ENCODE results near the gene PPIP5K1.
A peak's percentile ranks its signal among the peaks of the same experiment; 100 is the strongest.
"Not testable (repeated sequence)": the region's sequence is repeated elsewhere in the genome, so short reads cannot be mapped to it uniquely, and the experiment has no call there.

The PPIP5K1 gene

DNA sequence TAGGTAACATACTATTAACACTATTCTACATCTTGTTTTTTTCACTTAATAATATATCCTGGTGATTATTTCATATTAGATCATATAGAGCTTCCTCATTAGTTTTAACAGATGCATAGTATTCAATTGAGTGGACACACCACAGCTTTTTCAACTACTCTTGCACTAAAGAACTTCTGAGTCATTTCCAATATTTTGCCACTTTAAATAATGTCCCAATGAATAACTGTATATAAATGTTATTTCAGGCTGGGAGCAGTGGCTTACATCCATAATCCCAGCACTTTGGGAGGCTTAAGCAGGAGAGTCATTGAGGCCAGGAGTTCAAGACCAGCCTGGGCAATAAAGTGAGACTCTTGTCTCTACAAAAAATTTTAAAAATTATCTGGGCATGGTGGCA, 45.7 kb downstream of the PPIP5K1 start:
- DNase-seq = no peak

DNA sequence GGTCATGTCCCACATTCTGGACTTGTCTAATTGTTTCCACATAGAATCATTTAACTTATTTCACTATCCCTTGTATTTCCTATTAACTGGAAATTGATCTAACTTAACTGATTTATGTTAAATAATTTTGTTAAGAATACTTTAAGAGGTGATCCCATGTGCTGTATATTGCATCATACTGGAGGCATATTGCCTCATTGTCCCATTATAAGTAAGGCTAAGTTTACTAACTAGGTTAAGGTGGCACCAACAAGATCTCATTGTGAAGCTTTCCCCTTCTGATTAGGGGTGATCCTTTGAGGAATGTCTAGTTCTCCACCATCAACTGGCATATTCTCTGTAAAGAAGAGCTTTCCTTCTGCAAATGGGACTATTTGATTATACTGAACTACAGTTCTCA, 48.2 kb downstream of the PPIP5K1 start:
- DNase-seq = no peak

DNA sequence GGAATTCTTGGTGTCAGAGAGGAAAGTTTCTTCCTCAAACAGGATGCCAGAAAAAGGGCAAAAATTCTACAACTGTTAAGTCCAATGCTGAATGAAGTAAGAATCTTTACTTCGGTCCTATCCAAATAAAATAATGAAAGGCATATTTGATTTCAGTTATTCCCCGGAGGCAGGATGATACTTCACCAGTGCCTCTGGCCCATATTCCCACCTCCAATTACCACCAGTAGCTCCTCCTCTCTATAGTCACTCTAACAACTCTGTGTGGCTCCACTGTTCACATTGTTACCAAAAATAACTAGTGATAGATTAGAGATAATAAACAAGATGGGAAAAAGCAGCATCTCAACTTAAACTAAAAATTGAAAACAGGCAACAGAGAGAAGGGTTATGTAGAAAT, 51.9 kb downstream of the PPIP5K1 start:
- no peak for DNase-seq

DNA sequence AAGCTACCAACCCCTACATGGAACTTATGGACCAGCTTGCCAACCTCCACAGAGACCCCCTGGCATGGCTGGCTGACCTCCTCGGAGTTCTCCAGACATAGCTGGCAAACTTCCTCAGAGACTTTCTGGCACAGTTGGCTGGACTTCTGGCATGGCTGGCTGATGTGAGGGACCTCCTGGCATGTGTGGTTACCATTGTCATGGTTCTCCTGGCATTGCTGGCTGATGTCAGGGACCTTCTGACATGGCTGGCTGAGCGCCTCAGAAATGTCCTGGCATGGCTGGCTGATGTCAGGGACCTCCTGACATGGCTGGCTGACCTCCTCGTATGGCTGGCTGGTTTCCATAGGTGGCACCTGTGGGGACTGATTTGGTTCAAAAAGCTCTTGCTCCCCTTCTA, 55.1 kb downstream of the PPIP5K1 start:
- no peak for DNase-seq

DNA sequence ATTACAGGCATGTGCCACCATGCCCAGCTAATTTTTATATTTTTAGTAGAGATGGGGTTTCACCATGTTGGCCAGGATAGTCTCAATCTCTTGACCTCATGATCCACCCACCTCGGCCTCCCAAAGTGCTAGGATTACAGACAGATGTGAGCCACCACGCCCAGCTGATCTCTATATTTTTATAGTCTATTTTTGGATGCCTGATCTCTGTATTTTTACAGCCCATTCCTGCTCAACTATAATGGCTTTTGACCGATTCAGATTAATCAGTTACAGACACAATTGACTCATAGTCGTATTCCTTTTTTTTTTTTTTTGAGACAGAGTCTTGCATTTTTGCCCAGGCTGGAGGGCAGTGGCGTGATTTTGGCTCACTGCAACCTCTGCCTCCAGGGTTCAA, 57.2 kb downstream of the PPIP5K1 start:
- not testable (repeated sequence) for DNase-seq

DNA sequence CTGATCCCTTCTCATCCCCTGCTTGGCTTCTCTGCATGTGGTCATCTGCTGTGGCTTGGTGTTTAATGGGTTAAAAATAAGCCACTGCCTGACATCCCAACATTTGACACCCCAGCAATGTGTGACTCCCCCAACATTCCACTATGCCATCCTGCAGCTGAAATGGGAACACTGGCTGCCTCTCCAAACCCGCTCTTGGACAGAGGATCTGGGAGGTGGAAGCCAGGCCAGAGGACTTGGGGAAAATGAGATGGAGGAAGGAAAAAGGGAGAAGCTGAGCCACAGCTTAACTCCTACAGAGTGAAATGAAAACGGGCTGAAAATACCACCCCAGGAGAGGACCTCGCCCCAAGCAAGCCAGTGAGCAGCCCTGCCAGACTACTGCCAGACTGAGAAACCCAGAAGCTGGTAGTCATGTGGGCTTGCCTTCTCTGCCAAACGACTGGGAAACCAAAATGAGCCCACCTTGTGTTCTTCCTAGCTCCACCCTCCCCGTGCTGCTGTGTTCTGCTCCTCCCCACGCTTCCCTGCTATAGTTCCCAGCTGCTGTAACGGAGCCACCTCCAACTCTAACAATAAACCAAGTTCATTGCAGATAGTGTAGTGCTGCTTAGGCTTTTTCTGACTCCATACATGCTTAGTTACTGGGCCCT, 58.9 kb downstream of the PPIP5K1 start:
- DNase-seq = no peak

DNA sequence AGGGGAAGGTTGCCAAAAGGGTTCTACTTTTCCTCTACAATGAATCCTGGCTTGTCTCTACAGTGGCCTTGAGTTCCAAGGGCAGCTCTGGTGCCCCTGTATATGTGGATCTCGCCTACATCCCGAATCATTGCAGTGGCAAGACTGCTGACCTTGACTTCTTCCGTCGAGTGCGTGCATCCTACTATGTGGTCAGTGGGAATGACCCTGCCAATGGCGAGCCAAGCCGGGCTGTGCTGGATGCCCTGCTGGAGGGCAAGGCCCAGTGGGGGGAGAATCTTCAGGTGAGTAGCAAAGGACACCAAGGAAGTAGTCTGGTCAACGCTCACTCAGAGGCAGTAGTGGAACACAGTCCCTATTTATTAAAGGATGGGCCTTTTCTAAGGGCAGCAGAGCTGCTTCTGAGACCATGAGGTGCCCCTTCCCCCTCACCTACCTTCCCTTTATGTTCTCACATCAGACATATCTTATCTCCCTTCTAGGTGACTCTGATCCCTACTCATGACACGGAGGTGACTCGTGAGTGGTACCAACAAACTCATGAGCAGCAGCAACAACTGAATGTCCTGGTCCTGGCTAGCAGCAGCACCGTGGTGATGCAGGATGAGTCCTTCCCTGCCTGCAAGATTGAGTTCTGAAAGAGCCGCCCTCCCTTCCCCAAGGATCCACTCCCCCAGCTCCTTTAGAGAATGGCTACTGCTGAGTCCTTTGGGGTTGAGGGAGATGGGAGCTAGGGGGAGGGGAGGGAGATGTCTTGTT, 60.2 kb downstream of the PPIP5K1 start:
- DNase-seq = no peak

DNA sequence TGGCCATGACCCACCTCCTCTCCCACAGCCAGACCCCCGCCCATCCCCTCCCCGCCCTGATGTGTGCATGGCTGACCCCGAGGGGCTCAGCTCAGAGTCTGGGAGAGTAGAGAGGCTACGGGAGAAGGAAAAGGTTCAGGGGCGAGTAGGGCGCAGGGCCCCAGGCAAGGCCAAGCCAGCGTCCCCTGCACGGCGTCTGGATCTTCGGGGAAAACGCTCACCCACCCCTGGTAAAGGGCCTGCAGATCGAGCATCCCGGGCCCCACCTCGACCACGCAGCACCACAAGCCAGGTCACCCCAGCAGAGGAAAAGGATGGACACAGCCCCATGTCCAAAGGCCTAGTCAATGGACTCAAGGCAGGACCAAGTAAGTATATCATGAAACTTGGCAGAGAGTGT, 60.9 kb downstream of the PPIP5K1 start:
- DNase-seq = no peak

DNA sequence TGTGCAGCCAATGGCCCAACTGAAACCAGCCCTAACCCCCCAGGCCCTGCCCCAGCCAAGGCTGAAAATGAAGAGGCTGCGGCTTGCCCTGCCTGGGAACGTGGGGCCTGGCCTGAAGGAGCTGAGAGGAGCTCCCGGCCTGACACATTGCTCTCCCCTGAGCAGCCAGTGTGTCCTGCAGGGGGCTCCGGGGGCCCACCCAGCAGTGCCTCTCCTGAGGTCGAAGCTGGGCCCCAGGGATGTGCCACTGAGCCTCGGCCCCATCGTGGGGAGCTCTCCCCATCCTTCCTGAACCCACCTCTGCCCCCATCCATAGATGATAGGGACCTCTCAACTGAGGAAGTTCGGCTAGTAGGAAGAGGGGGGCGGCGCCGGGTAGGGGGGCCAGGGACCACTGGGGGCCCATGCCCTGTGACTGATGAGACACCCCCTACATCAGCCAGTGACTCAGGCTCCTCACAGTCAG, 61.4 kb downstream of the PPIP5K1 start:
- no peak for DNase-seq

DNA sequence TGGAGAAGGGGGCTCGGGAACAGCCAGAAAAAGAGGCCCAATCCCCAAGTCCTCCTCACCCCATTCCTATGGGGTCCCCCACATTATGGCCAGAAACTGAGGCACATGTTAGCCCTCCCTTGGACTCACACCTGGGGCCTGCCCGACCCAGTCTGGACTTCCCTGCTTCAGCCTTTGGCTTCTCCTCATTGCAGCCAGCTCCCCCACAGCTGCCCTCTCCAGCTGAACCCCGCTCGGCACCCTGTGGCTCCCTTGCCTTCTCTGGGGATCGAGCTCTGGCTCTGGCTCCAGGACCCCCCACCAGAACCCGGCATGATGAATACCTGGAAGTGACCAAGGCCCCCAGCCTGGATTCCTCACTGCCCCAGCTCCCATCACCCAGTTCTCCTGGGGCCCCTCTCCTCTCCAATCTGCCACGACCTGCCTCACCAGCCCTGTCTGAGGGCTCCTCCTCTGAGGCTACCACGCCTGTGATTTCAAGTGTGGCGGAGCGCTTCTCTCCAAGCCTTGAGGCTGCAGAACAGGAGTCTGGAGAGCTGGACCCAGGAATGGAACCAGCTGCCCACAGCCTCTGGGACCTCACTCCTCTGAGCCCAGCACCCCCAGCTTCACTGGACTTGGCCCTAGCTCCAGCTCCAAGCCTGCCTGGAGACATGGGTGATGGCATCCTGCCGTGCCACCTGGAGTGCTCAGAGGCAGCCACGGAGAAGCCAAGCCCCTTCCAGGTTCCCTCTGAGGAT, 62.0 kb downstream of the PPIP5K1 start:
- no peak for DNase-seq

DNA sequence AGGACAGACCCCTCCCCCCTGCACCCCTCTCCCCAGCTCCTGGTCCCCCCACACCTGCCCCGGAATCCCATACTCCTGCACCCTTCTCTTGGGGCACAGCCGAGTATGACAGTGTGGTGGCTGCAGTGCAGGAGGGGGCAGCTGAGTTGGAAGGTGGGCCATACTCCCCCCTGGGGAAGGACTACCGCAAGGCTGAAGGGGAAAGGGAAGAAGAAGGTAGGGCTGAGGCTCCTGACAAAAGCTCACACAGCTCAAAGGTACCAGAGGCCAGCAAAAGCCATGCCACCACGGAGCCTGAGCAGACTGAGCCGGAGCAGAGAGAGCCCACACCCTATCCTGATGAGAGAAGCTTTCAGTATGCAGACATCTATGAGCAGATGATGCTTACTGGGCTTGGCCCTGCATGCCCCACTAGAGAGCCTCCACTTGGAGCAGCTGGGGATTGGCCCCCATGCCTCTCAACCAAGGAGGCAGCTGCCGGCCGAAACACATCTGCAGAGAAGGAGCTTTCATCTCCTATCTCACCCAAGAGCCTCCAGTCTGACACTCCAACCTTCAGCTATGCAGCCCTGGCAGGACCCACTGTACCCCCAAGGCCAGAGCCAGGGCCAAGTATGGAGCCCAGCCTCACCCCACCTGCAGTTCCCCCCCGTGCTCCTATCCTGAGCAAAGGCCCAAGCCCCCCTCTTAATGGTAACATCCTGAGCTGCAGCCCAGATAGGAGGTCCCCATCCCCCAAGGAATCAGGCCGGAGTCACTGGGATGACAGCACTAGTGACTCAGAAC, 62.8 kb downstream of the PPIP5K1 start:
- DNase-seq = no peak

DNA sequence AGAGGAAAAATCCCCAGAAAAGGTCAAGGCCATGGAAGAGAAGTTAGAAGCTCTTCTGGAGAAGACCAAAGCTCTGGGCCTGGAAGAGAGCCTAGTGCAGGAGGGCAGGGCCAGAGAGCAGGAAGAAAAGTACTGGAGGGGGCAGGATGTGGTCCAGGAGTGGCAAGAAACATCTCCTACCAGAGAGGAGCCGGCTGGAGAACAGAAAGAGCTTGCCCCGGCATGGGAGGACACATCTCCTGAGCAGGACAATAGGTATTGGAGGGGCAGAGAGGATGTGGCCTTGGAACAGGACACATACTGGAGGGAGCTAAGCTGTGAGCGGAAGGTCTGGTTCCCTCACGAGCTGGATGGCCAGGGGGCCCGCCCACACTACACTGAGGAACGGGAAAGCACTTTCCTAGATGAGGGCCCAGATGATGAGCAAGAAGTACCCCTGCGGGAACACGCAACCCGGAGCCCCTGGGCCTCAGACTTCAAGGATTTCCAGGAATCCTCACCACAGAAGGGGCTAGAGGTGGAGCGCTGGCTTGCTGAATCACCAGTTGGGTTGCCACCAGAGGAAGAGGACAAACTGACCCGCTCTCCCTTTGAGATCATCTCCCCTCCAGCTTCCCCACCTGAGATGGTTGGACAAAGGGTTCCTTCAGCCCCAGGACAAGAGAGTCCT, 63.6 kb downstream of the PPIP5K1 start:
- DNase-seq = no peak

DNA sequence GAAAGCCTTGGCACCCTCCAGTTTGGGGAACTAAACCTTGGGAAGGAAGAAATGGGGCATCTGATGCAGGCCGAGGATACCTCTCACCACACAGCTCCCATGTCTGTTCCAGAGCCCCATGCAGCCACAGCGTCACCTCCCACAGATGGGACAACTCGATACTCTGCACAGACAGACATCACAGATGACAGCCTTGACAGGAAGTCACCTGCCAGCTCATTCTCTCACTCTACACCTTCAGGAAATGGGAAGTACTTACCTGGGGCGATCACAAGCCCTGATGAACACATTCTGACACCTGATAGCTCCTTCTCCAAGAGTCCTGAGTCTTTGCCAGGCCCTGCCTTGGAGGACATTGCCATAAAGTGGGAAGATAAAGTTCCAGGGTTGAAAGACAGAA, 64.9 kb downstream of the PPIP5K1 start:
- no peak for DNase-seq

DNA sequence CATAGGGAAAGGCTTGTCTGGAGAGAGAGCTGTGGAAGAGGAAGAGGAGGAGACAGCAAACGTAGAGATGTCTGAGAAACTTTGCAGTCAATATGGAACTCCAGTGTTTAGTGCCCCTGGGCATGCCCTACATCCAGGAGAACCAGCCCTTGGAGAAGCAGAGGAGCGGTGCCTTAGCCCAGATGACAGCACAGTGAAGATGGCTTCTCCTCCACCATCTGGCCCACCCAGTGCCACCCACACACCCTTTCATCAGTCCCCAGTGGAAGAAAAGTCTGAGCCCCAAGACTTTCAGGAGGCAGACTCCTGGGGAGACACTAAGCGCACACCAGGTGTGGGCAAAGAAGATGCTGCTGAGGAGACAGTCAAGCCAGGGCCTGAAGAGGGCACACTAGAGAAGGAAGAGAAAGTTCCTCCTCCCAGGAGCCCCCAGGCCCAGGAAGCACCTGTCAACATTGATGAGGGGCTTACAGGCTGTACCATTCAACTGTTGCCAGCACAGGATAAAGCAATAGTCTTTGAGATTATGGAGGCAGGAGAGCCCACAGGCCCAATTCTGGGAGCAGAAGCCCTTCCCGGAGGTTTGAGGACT, 65.7 kb downstream of the PPIP5K1 start:
- DNase-seq = no peak

DNA sequence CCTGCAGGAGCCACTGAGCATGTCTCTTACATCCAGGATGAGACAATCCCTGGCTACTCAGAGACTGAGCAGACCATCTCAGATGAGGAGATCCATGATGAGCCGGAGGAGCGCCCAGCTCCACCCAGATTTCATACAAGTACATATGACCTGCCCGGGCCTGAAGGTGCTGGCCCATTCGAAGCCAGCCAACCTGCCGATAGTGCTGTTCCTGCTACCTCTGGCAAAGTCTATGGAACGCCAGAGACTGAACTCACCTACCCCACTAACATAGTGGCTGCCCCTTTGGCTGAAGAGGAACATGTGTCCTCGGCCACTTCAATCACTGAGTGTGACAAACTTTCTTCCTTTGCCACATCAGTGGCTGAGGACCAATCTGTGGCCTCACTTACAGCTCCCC, 66.4 kb downstream of the PPIP5K1 start:
- DNase-seq = no peak

DNA sequence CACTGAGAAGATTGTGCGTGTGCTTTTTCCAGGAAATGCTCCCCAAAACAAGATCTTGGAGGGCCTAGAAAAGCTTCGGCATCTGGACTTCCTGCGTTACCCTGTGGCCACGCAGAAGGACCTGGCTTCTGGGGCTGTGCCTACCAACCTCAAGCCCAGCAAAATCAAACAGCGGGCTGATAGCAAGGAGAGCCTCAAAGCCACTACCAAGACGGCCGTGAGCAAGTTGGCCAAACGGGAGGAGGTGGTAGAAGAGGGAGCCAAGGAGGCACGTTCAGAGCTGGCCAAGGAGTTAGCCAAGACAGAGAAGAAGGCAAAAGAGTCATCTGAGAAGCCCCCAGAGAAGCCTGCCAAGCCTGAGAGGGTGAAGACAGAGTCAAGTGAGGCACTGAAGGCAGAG, 67.8 kb downstream of the PPIP5K1 start:
- DNase-seq = no peak

DNA sequence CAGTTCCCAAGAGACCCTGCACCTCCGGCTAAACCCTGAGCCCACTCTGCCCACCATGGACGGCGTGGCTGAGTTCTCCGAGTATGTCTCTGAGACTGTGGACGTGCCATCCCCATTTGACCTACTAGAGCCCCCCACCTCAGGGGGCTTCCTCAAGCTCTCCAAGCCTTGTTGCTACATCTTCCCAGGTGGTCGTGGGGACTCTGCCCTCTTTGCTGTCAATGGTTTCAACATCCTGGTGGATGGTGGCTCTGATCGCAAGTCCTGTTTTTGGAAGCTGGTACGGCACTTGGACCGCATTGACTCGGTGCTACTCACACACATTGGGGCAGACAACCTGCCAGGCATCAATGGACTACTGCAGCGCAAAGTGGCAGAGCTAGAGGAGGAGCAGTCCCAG, 68.6 kb downstream of the PPIP5K1 start:
- DNase-seq = no peak

DNA sequence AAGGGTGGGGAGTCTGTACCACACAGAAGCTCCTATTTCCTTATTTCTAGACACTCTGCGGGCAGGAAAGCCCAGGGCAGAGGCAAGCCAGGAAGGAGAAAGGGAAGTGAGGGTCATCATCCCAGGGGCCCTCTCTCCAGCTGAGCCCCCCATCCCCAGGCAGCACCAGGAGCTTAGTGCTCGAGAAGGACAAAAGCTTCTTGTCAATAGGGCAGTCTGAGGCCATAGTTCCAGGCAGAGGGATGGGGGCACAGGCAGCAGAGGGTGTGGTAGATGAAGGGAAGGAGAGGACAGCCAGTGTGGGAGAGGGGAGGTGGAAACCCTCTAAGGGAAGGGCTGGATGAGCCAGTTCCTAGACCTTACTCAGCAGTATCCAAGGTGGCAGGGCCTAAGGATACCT, 69.9 kb downstream of the PPIP5K1 start:
- no peak for DNase-seq

DNA sequence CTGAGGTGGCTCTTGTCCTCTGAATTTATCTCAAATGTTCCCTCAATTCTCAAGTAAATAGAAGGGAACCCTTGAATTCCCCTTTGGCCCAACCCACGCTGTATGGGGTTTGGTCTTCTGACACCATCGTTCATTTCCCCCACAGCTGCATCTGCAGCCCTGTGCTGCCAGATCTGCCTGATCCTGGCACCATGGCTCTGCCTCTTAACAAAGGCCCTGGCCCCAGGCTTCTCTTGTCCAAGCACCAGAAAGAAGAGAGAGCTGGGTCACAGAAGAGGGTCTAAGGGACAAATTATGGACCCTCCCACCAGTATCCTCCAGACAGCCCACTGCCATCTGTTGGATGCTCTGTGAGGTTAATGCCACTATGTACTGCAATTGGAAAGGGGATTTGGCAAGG, 70.8 kb downstream of the PPIP5K1 start:
- DNase-seq = peak in 1 of 2 experiments; percentile 36

DNA sequence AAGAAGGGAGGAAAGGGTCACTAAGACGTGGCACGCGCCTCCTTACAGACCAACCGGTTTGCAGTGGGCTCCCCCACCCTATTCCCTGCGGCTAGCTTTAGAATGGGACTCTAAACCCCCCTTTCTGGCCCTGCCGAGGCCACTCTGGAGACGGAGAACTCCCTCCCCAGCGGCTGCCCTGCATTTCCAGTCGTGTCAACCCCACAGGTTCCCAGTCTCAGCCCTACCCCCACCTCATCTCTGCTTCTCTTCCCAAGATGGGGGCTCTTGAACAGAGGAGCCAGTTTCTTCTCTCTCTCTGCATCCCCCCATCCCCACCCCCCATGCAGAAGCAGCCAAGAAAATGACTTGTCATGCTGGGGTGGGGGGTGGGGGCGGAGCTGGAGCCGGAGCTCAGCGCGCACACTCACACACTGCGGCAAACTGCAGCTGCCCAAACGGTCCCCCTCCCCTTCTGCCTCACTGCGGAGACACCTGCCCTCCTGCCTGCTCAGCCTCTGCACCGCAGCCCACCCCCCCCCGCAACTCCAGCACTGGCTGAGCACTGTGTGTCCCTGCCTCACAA, 71.7 kb downstream of the PPIP5K1 start:
- DNase-seq = peak; percentile 71 to 89

DNA sequence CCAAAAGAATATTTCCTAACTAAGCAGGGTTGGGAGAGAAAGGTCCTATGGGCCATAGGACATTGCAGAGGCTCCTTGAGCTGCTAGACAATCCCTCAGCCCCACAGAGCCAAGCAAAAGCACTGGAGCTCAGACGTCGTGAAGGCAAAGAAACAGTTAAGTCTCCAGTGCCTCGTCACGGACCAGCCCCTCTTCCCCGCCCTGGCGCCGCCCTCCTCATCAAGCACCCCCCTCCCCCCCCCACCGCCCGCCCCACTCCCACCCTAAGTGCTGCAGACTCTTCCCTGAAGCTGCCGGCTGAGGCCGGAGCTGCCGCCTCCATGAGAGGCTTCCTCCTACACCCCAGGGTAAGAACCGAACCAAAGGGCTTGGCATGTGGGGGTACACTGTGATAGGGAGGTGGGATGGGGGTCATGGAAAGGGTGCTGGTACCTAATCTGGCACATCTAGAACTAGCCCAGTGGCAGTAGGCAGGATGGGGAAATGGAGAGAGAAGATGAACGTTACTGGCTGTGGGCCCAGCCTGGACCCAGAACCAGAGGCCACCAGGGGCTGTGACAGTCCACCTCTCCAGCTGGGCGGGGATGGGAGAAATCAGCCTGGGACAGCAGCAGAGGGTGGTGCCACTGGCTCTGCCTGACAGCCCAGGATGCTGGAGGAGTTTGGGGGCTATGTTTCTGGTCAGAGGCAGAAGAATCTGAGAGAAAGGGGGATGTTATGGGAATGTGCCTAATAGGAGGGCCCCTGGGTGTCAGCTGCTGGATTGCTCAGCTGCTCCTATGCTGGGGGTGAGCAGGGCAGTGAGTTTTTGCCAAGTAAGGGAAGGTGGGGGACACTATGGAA, 72.4 kb downstream of the PPIP5K1 start, which contains the start of gene MAP1A:
TSS of gene MAP1A (plus strand) at position 255 of the 843 bp plus-strand sequence. CDS start 3,866 bp downstream, outside the sequence.
- DNase-seq = peak; percentile 16 to 50
